ENCODE results near the gene SSTR5. TPM values are rescaled to one million over a fixed set of nuclear protein-coding genes. Genes with fewer than 3 reads are reported as not detected.

The SSTR5 gene
- total RNA-seq, 3 donors from 2014 or later (not counting 1 experiment from before 2014, with no cell fraction given): not detected

- Mint-ChIP-seq H3K4me1 (no peaks in the 10 kb centered on the region), H3K27me3 (ENCODE audit: low read depth in 2 of 2) (no peaks in the 10 kb centered on the region), H3K27ac (no peak overlapping the region), H3K4me3 (no peak overlapping the region), H3K36me3 (no peaks in the 10 kb centered on the region), H3K9me3 (no peaks in the 10 kb centered on the region)
- Histone ChIP-seq H3K9me3 (ENCODE audit: control insufficient read depth, insufficient read depth, low read length) (no peaks in the 10 kb centered on the region), H3K27me3 (ENCODE audit: control insufficient read depth, insufficient read depth, low read length) (no peaks in the 10 kb centered on the region), H3K4me3 (ENCODE audit: low read length) (no peak overlapping the region), H3K4me1 (ENCODE audit: control insufficient read depth, insufficient read depth, low read length) (no peaks in the 10 kb centered on the region), H3K27ac (ENCODE audit: low read length) (no peak overlapping the region), H3K36me3 (ENCODE audit: control insufficient read depth, insufficient read depth, low read length) (no peaks in the 10 kb centered on the region)
- TF ChIP-seq, protein P1, sequence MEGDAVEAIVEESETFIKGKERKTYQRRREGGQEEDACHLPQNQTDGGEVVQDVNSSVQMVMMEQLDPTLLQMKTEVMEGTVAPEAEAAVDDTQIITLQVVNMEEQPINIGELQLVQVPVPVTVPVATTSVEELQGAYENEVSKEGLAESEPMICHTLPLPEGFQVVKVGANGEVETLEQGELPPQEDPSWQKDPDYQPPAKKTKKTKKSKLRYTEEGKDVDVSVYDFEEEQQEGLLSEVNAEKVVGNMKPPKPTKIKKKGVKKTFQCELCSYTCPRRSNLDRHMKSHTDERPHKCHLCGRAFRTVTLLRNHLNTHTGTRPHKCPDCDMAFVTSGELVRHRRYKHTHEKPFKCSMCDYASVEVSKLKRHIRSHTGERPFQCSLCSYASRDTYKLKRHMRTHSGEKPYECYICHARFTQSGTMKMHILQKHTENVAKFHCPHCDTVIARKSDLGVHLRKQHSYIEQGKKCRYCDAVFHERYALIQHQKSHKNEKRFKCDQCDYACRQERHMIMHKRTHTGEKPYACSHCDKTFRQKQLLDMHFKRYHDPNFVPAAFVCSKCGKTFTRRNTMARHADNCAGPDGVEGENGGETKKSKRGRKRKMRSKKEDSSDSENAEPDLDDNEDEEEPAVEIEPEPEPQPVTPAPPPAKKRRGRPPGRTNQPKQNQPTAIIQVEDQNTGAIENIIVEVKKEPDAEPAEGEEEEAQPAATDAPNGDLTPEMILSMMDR (IDR thresholded peaks at IDR 0.05): no peak
- WGBS (ENCODE audit: insufficient coverage): 77% methylated on average over 16 of the region's 16 CpGs
- ATAC-seq: no peak
- DNase-seq: no peak
- intact Hi-C loops (cut with micrococcal nuclease): no loop called here
Measured at GRCh38 chr16:1113489-1113888, 40.9 kb downstream of the SSTR5 start.

GRCh38 chr16:1113889-1114526 lies 41.5 kb downstream of the SSTR5 start:
- Histone ChIP-seq H3K27me3 (ENCODE audit: control insufficient read depth, insufficient read depth, low read length) (no peaks in the 10 kb centered on the region), H3K36me3 (ENCODE audit: control insufficient read depth, insufficient read depth, low read length) (no peaks in the 10 kb centered on the region), H3K4me1 (ENCODE audit: control insufficient read depth, insufficient read depth, low read length) (no peaks in the 10 kb centered on the region), H3K9me3 (ENCODE audit: control insufficient read depth, insufficient read depth, low read length) (no peaks in the 10 kb centered on the region), H3K27ac (ENCODE audit: low read length) (no peak overlapping the region), H3K4me3 (ENCODE audit: low read length) (no peak overlapping the region)
- intact Hi-C loops (cut with micrococcal nuclease): no loop called here
- Mint-ChIP-seq H3K27me3 (ENCODE audit: low read depth in 2 of 2) (no peaks in the 10 kb centered on the region), H3K4me1 (no peaks in the 10 kb centered on the region), H3K4me3 (no peak overlapping the region), H3K27ac (no peak overlapping the region), H3K36me3 (no peaks in the 10 kb centered on the region), H3K9me3 (no peaks in the 10 kb centered on the region)
- WGBS (ENCODE audit: insufficient coverage): 85% methylated on average over 15 of the region's 15 CpGs
- ATAC-seq (no peak), DNase-seq (no peak)
- TF ChIP-seq, protein P1 (IDR thresholded peaks at IDR 0.05): no peak

- TF ChIP-seq, protein P1 (IDR thresholded peaks at IDR 0.05): no peak
- Histone ChIP-seq H3K9me3 (ENCODE audit: control insufficient read depth, insufficient read depth, low read length) (no peaks in the 10 kb centered on the region), H3K4me1 (ENCODE audit: control insufficient read depth, insufficient read depth, low read length) (no peaks in the 10 kb centered on the region), H3K36me3 (ENCODE audit: control insufficient read depth, insufficient read depth, low read length) (no peaks in the 10 kb centered on the region), H3K4me3 (ENCODE audit: low read length) (no peak overlapping the region), H3K27ac (ENCODE audit: low read length) (no peak overlapping the region), H3K27me3 (ENCODE audit: control insufficient read depth, insufficient read depth, low read length) (no peaks in the 10 kb centered on the region)
- H3K27me3 Mint-ChIP-seq (ENCODE audit: low read depth in 2 of 2): no peaks in the 10 kb centered on the region
- WGBS (ENCODE audit: insufficient coverage): 55% methylated on average over 8 of the region's 16 CpGs
- no peak for DNase-seq
- no peaks in the 10 kb centered on the region for H3K36me3 Mint-ChIP-seq
- H3K9me3 Mint-ChIP-seq: no peaks in the 10 kb centered on the region
- ATAC-seq: no peak
- no peak overlapping the region for H3K27ac Mint-ChIP-seq
- H3K4me1 Mint-ChIP-seq: no peaks in the 10 kb centered on the region
- no peak overlapping the region for H3K4me3 Mint-ChIP-seq
- intact Hi-C loops (cut with micrococcal nuclease): no loop called here
Measured at GRCh38 chr16:1116693-1117077, 44.1 kb downstream of the SSTR5 start.

All from natural killer cell (primary cell).